ENCODE measurements around the gene USP21. TPM values are rescaled to one million over a fixed set of nuclear protein-coding genes. Genes with fewer than 3 reads are reported as not detected.

The USP21 gene, protein sequence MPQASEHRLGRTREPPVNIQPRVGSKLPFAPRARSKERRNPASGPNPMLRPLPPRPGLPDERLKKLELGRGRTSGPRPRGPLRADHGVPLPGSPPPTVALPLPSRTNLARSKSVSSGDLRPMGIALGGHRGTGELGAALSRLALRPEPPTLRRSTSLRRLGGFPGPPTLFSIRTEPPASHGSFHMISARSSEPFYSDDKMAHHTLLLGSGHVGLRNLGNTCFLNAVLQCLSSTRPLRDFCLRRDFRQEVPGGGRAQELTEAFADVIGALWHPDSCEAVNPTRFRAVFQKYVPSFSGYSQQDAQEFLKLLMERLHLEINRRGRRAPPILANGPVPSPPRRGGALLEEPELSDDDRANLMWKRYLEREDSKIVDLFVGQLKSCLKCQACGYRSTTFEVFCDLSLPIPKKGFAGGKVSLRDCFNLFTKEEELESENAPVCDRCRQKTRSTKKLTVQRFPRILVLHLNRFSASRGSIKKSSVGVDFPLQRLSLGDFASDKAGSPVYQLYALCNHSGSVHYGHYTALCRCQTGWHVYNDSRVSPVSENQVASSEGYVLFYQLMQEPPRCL
- total RNA-seq = 48.8 and 51.1 TPM in 2 replicates
- long read RNA-seq, partial matches to known transcripts = 5 of 9 reads
- long read RNA-seq, other reads (novel, unspliced or antisense) = 3 of 9 reads

GRCh38 chr1:161159087-161159912 lies at the start of gene USP21:
USP21 (plus strand) TSS chr1:161159500; CDS start chr1:161160641, 1,141 bp downstream.
- TF ChIP-seq, protein P1, sequence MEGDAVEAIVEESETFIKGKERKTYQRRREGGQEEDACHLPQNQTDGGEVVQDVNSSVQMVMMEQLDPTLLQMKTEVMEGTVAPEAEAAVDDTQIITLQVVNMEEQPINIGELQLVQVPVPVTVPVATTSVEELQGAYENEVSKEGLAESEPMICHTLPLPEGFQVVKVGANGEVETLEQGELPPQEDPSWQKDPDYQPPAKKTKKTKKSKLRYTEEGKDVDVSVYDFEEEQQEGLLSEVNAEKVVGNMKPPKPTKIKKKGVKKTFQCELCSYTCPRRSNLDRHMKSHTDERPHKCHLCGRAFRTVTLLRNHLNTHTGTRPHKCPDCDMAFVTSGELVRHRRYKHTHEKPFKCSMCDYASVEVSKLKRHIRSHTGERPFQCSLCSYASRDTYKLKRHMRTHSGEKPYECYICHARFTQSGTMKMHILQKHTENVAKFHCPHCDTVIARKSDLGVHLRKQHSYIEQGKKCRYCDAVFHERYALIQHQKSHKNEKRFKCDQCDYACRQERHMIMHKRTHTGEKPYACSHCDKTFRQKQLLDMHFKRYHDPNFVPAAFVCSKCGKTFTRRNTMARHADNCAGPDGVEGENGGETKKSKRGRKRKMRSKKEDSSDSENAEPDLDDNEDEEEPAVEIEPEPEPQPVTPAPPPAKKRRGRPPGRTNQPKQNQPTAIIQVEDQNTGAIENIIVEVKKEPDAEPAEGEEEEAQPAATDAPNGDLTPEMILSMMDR (IDR thresholded peaks at IDR 0.05; ENCODE audit: unreplicated experiment) = peak; percentile 27
- Mint-ChIP-seq H3K9me3 (ENCODE audit: low read depth) (no peaks in the 10 kb centered on the region), H3K4me3 (ENCODE audit: low read depth) (peak within 1 kb of the TSS; percentile 80), H3K27ac (peak within 1 kb of the TSS; percentile 82), H3K4me1 (ENCODE audit: low read depth) (peaks cover 17% of the 10 kb centered on the region), H3K36me3 (ENCODE audit: insufficient read depth) (peaks cover 26% of the 10 kb centered on the region), H3K27me3 (no peaks in the 10 kb centered on the region)
- DNase-seq (ENCODE audit: low spot score, unreplicated experiment) = peak; percentile 85

DNA sequence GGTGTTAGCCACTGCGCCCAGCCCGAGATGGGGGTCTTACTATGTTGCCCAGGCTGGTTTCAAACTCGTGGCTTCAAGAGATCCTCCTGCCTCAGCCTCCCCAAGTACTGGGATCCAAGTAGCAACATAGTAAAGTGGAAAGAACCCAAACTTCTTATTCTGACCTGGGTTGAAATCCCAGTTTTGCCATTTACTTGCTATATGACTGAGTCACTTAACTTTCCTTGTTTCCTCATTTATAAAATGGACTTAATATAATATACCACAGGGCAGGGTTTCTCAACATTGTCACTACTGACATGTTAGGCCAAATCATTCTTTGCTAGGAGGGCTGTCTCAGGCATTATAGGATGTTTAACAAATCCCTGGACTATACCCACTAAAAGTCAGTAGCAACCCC lies 48.2 kb upstream of the USP21 start:
- no peak overlapping the region for H3K4me3 Mint-ChIP-seq (ENCODE audit: low read depth)
- no peaks in the 10 kb centered on the region for H3K27me3 Mint-ChIP-seq
- TF ChIP-seq, protein P1 (IDR thresholded peaks at IDR 0.05; ENCODE audit: unreplicated experiment) = no peak
- no peak overlapping the region for H3K27ac Mint-ChIP-seq
- H3K36me3 Mint-ChIP-seq (ENCODE audit: insufficient read depth) = peaks cover 1% of the 10 kb centered on the region
- DNase-seq (ENCODE audit: low spot score, unreplicated experiment) = no peak
- H3K9me3 Mint-ChIP-seq (ENCODE audit: low read depth) = no peaks in the 10 kb centered on the region
- H3K4me1 Mint-ChIP-seq (ENCODE audit: low read depth) = no peaks in the 10 kb centered on the region

GRCh38 chr1:161111527-161111926 lies 47.8 kb upstream of the USP21 start:
- no peak overlapping the region for H3K27ac Mint-ChIP-seq
- H3K4me1 Mint-ChIP-seq (ENCODE audit: low read depth) = peaks cover 3% of the 10 kb centered on the region
- no peak overlapping the region for H3K4me3 Mint-ChIP-seq (ENCODE audit: low read depth)
- no peaks in the 10 kb centered on the region for H3K9me3 Mint-ChIP-seq (ENCODE audit: low read depth)
- TF ChIP-seq, protein P1 (IDR thresholded peaks at IDR 0.05; ENCODE audit: unreplicated experiment) = no peak
- DNase-seq (ENCODE audit: low spot score, unreplicated experiment) = no peak
- H3K36me3 Mint-ChIP-seq (ENCODE audit: insufficient read depth) = peaks cover 1% of the 10 kb centered on the region
- no peaks in the 10 kb centered on the region for H3K27me3 Mint-ChIP-seq

DNA sequence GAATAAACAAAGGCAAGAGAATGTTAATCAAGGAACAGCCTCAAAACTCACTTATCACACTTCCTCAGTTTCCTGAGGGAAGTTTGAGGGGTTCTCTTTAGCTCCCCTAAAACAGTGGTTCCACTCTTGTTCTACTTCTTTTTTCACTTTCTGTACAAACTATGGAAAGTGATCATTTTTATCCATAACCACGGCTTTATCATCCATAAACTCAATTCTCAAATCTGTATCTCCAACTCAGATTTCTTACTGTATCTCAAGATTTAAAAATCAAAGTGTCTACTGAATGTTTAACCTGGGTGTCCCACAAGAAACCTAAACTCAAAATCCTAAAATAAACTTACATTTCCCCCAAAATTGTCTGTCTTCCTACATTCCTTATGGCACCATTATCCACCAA lies 45.4 kb upstream of the USP21 start:
- no peaks in the 10 kb centered on the region for H3K27me3 Mint-ChIP-seq
- H3K4me3 Mint-ChIP-seq (ENCODE audit: low read depth) = no peak overlapping the region
- H3K4me1 Mint-ChIP-seq (ENCODE audit: low read depth) = peaks cover 16% of the 10 kb centered on the region
- TF ChIP-seq, protein P1 (IDR thresholded peaks at IDR 0.05; ENCODE audit: unreplicated experiment) = no peak
- DNase-seq (ENCODE audit: low spot score, unreplicated experiment) = no peak
- no peak overlapping the region for H3K27ac Mint-ChIP-seq
- no peaks in the 10 kb centered on the region for H3K36me3 Mint-ChIP-seq (ENCODE audit: insufficient read depth)
- H3K9me3 Mint-ChIP-seq (ENCODE audit: low read depth) = no peaks in the 10 kb centered on the region

- no peak for DNase-seq (ENCODE audit: low spot score, unreplicated experiment)
- TF ChIP-seq, protein P1 (IDR thresholded peaks at IDR 0.05; ENCODE audit: unreplicated experiment) = no peak
- no peak overlapping the region for H3K27ac Mint-ChIP-seq
- no peak overlapping the region for H3K4me3 Mint-ChIP-seq (ENCODE audit: low read depth)
- H3K4me1 Mint-ChIP-seq (ENCODE audit: low read depth) = peaks cover 22% of the 10 kb centered on the region
- no peaks in the 10 kb centered on the region for H3K9me3 Mint-ChIP-seq (ENCODE audit: low read depth)
- H3K36me3 Mint-ChIP-seq (ENCODE audit: insufficient read depth) = peaks cover under 1% of the 10 kb centered on the region
- no peaks in the 10 kb centered on the region for H3K27me3 Mint-ChIP-seq
These were observed 44.7 kb upstream of the USP21 start for GRCh38 chr1:161114556-161114955.
